Fibroblast of gingiva (primary cell): ENCODE results near the gene USH2A.

Source experiments
- DNase-seq: peaks from one replicate; pipeline ENCODE4 v3.0.0-alpha.2; 2011; ENCODE audit warnings: low read depth

The USH2A gene

GRCh38 chr1:215717677-215718426, 705.4 kb downstream of the USH2A start:
- no peak for DNase-seq

- no peak for DNase-seq
Measured at GRCh38 chr1:215710899-215711225, 712.4 kb downstream of the USH2A start.

- peak; percentile 31 for DNase-seq
Measured at GRCh38 chr1:215710036-215710898, 713.0 kb downstream of the USH2A start.

GRCh38 chr1:215704089-215704860, 719.0 kb downstream of the USH2A start:
- DNase-seq, result no peak

DNA sequence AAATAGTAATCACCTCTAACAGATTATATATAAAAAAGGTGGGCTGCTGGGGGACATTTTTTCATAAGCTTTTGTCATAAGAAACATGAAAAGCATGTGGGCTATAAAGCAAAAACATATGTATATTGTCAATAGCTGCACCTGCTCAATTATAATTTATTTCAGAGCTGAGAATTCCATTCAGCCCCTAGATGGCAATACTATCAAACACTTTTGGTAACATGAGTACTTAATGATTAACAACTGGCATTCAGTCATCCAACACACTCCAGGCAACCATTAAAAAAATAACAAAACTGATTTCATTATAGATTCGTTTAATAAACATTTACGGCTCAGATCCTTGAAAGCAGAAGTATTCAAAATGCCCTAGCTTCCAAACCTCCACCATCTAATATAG, 741.0 kb downstream of the USH2A start:
- no peak for DNase-seq

DNA sequence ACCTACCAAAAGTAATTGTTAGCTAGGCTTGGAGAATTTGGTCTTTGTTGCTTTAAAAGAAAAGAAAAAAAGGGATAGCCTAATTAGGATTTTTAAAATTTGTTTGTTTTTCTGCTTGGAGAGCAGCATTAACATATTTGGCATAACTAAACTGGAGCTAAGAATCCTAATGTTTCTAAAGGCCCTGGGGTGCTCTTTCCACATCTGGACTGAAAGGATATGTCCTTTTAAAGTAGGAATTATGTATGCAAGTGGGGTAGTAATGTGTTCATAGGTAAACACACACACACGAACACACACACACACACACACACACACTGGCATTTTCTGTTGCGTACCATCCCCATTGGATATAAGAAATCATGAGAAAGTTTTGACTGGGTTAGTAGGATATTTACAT, 742.2 kb downstream of the USH2A start:
- no peak for DNase-seq

GRCh38 chr1:215679231-215679630, 744.0 kb downstream of the USH2A start:
- no peak for DNase-seq

DNA sequence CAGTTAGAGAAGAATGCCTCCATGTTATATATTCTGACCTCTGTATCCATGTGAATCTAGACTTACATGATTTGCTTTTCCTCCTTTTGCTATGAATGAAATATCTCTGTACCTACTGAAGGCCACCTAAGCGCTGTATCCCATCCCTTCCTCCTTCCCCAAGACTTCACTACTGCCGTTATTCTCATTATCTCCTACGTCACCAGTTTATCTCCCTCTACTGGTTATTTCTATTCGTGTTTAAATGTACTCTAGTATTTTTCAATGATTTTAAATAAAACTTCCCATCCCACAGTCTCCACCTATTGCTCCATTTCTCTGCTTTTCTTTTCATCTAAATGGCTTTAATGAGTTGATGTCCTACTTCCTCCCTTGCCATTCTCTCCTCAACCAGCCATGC, 746.1 kb downstream of the USH2A start:
- DNase-seq, result no peak

- DNase-seq, result no peak
Measured at GRCh38 chr1:215673943-215674342, 749.3 kb downstream of the USH2A start.

DNA sequence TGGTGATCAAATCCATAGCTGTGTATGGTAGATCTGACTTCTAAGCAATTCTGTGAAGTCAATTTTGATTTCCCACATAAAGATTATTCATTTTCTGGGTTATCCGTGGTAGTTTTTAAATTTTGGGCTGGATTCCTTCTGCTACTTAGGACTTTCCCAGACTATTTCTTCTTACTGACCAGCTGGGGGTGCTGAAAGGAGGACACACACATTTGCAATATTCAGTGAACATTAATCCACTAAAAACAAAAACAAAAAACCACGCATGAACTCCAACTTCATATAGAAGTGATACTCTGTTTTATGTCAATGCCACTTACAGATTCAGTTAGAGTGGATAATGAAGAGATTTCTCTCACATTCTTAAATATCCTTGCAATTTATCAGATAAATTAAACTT, 750.8 kb downstream of the USH2A start:
- no peak for DNase-seq

DNA sequence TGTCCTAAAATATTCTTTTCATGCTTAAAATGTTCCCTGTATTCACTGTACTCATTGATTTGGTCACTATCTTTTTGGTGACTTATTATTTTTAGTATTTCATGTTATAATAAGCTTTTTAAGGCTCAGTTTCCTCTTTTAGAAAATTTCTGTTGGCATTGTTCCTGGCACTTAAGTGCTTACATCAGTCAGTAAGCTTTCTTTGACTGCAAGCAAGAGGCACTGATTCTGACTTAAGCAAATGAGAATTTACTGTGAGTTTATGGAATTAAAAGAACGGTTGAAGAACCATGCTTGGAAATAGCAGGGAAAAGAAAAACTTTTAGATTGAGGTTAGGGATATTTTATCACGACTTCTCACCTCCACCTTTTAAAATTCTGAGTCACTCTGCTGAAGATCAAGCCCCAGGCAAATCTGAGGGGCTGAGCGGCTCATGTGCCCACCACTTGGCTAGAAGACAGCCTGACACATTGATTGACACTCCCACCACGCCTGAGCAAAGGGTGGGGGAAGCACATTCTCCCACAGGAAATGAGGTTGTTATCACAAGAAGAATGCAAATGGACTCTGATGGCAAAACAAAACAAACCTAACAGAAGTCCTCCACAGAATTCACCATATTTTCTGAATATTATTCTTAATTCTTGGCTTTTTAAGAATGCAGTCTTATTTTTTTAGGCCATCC, 753.3 kb downstream of the USH2A start:
- DNase-seq, result no peak

GRCh38 chr1:215667761-215668160, 755.5 kb downstream of the USH2A start:
- no peak for DNase-seq

- no peak for DNase-seq
Measured at GRCh38 chr1:215665215-215665614, 758.0 kb downstream of the USH2A start.

DNA sequence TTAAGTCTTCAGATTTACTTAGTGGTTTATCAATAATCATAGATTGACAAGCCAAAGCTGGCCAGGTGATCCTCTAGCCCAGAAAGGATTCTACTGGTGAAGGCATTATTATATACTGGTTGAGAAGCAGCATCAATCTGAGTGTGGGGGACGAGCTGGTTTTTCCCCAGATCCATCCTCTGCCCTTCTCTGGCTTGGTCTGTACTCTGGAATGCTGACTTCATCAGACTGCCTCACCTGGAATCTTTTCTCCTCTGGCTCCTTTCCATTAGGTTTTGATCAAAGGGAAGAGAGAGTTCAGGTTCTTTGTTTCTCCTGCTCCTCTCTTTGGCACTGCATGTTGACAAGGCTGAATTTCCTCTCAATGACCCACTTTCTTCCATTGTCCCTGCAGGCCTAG, 762.2 kb downstream of the USH2A start:
- DNase-seq, result no peak

GRCh38 chr1:215660259-215660658, 763.0 kb downstream of the USH2A start:
- DNase-seq, result no peak

DNA sequence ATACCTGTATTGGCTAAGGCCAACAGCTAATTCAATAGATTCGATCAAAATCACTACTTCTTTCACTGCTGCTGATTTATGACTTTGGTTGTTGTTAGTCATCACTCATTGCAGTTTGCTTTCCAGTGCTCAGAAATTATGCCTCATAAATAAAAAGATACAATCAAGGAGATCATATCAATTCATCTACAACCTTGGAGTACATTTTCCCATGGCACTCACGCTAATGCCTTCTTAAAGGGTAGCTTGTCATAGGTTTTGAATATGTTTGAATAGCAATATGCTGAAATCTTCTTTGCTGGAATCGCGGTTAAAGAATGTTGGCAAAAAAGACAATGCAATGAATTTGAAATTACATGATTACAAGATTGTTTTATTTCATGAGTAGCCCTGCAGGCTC, 766.2 kb downstream of the USH2A start:
- DNase-seq, result no peak

GRCh38 chr1:215652371-215652770, 770.9 kb downstream of the USH2A start:
- DNase-seq, result no peak

DNA sequence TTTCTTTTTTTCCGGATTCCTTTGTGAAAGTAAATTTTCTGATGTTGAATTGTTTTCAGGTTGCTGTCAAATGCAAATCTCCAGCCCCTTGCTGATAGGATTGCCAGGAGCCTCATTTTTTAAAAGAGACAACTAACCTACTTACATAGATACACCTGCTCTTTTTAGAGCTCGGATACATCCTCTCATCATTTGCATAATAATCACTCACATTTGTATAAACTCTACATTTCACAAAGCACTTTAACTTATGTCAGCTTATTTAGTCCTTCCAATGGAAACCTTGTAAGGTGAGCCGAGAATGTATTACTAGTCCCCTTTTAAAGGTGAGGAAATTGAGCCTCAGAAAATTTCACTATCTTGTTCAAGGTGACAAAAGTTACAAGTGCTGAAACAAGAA, 771.4 kb downstream of the USH2A start:
- no peak for DNase-seq

GRCh38 chr1:215650446-215651149, 772.6 kb downstream of the USH2A start:
- no peak for DNase-seq

DNA sequence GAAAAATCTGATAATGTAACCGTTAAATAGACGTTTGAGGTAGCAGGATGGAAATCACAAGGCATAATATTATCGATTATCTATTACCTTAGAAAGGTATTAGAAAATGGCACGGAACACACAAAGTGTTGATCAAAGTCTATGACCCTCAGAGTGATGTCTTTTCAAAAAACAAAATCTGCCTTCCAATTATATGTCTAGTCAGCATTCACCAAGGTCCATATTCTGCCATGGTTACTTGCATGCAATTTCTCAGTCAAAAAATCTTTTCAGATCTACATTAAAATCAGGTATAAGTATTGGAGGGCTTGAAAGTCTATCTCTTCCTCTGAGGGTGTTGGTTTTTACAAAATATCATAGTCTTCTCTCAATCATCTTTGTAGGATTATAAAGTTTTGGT, 774.3 kb downstream of the USH2A start:
- DNase-seq, result no peak

GRCh38 chr1:215647738-215648137, 775.5 kb downstream of the USH2A start:
- no peak for DNase-seq

GRCh38 chr1:215645861-215646260, 777.4 kb downstream of the USH2A start:
- no peak for DNase-seq
